Body of pancreas (tissue), 4 donors: ENCODE data around the gene PIK3R4. TPM values are rescaled to one million over a fixed set of nuclear protein-coding genes. Genes with fewer than 3 reads are reported as not detected.

Experiments
- ATAC-seq: fragments of 150-250 bp; one replicate; pipeline ENCODE4 v1.9.1; 2016
- DNase-seq, 4 donors: peaks; one replicate each; pipeline ENCODE4 v3.0.0-alpha.2; 2019
- H3K27ac ChIP-seq, 4 donors: fragments of 200-600 bp; sonication (generic); 1 replicate in 3 of 4; 2 replicates in 1 of 4; pipeline versions ENCODE4 v1.5.1 to v1.6.1; 2016 to 2019; ENCODE audit warnings: mild to moderate bottlenecking in 1 of 4, mixed read lengths in 1 of 4, moderate library complexity in 1 of 4
- H3K27me3 ChIP-seq, 2 donors: fragments of 200-600 bp; sonication (generic); one replicate each; pipeline ENCODE4 v1.6.0; 2016; ENCODE audit warnings: mild to moderate bottlenecking in 1 of 2
- H3K36me3 ChIP-seq, 2 donors: fragments of 200-600 bp; sonication (generic); replicated peaks in 1 of 2; 2 replicates each; pipeline ENCODE4 v1.5.1; 2016; ENCODE audit warnings: low read depth in 2 of 2; ENCODE audit not compliant: insufficient read depth in 1 of 2
- H3K4me1 ChIP-seq: fragments of 200-600 bp; sonication (generic); one replicate; pipeline ENCODE4 v1.6.0; 2016
- H3K4me3 ChIP-seq, 2 donors: fragments of 200-600 bp; sonication (generic); 1 replicate in 1 of 2; 2 replicates in 1 of 2; pipeline ENCODE4 v1.5.1; 2016 to 2019
- H3K9me3 ChIP-seq, 3 donors: fragments of 200-600 bp; sonication (generic); 1 replicate in 2 of 3; 2 replicates in 1 of 3; pipeline ENCODE4 v1.5.1; 2016
- CTCF ChIP-seq, 7 experiments: fragments of 450-650 bp in 4 of 7; fragments of 200-600 bp in 3 of 7; sonication (generic) in 3 of 7; IDR thresholded peaks; one replicate each; pipeline ENCODE4 v1.5.1; 2016 to 2019; ENCODE audit warnings: antibody characterized with exemption in 7 of 7
- POLR2A ChIP-seq, 3 donors: fragments of 450-650 bp; IDR thresholded peaks; one replicate each; pipeline ENCODE4 v1.6.1; 2016; ENCODE audit warnings: antibody characterized with exemption in 3 of 3, mild to moderate bottlenecking in 2 of 3
- WGBS, 2 donors: methylation state at CpG; one replicate each; pipeline ENCODE4 v1.1.5; 2017; 5-methylcytosine and 5-hydroxymethylcytosine counted together
- intact Hi-C: fragments of 100-400 bp; cut with DNase I; formaldehyde crosslinking; loops from one replicate; pipeline ENCODE4 v1.15.1; 2023
- total RNA-seq, 2 donors: library from RNA; depleted of rRNA; stranded (reverse); fragments of >200 nt; gene quantifications; one replicate each; pipeline ENCODE4 v1.1.0, GENCODE V29; 2016

PIK3R4 gene
- total RNA-seq, 2 donors from 2014 or later: 20.8 to 28.0 TPM

DNA sequence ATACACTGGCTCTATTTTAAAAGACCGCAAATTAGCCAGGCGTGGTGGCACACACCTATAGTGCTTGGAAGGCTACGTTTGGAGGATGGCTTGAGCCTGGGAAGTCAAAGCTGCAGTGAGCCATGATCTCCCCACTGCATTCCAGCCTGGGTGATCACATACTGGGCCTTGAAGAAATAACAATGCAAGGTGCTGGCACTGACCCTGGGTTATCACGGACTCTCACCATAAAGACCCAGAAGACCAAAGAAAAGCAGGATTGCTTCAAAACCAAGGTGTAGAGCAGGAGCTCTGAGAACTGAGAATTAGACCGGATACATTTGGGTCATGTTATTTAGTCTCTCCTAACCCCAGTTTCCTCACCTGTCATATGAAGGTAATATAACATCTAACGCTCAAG lies 14.8 kb downstream of the PIK3R4 start:
- no peak for ATAC-seq
- intact Hi-C loops: no loop called here
- Histone ChIP-seq H3K27ac (no peak overlapping the region), H3K4me1 (peaks cover 17% of the 10 kb centered on the region), H3K9me3 (no peaks in the 10 kb centered on the region), H3K27me3 (no peaks in the 10 kb centered on the region), H3K36me3 (no peaks in the 10 kb centered on the region), H3K4me3 (no peak overlapping the region)
- no peak for TF ChIP-seq POLR2A (IDR thresholded peaks at IDR 0.05)
- TF ChIP-seq CTCF (IDR thresholded peaks at IDR 0.05): no peak
- WGBS, 2 donors: 95 to 99% methylated on average over 6 of the region's 6 CpGs
- DNase-seq: no peak

DNA sequence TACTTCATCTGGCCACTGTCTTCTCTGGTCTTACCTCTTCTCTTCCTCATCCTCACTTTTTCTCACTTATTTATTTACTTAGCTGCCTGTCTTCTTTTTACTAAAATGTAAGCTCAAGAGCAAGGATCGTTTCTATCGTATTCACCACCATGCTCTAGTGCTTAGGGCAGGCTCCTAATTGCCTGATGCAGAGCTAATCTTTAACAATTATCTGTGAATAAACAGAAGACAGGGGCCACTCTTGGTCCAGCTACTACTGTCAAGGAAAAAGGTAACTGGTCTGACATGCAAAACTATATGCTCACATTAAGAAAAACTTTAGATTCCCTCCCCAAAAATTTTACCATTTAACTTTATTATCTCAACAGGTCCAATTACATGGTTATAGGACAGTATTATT lies 17.5 kb downstream of the PIK3R4 start:
- H3K4me1 ChIP-seq: peaks cover 17% of the 10 kb centered on the region
- no peaks in the 10 kb centered on the region for H3K27me3 ChIP-seq
- DNase-seq: no peak
- peak overlapping the region in 1 of 4 donors; percentile 85 for H3K27ac ChIP-seq
- H3K36me3 ChIP-seq: no peaks in the 10 kb centered on the region
- no peak overlapping the region for H3K4me3 ChIP-seq
- intact Hi-C loops: no loop called here
- H3K9me3 ChIP-seq: no peaks in the 10 kb centered on the region
- TF ChIP-seq POLR2A (IDR thresholded peaks at IDR 0.05): no peak
- TF ChIP-seq CTCF (IDR thresholded peaks at IDR 0.05): no peak
- ATAC-seq: no peak
- WGBS, 2 donors: 22 to 28% methylated on average over 2 of the region's 2 CpGs

DNA sequence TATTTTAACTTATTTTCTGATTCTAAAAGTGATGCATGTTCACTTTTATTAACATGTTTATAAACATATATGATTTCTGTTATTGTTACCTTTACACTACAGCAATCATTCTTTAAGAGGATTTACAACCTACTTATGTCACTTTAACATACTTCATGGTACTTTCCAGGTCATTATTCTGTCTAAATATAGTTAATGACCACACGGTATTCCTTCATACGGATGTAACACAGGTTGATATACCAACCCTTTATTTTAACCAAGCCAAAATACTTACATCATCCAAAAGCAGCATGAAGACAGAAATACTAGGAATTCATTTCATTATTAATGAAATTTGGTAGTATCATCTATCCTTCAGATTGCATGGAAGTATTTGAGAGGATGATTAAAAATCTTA lies 18.6 kb downstream of the PIK3R4 start:
- 34 to 40% methylated on average over 2 of the region's 2 CpGs for WGBS, 2 donors
- no peaks in the 10 kb centered on the region for H3K27me3 ChIP-seq
- H3K27ac ChIP-seq: peak overlapping the region in 2 of 4 donors; percentile 75 to 85
- no peak for TF ChIP-seq POLR2A (IDR thresholded peaks at IDR 0.05)
- no peak for TF ChIP-seq CTCF (IDR thresholded peaks at IDR 0.05)
- peaks cover 6% of the 10 kb centered on the region for H3K4me1 ChIP-seq
- no peaks in the 10 kb centered on the region for H3K9me3 ChIP-seq
- intact Hi-C loops: no loop called here
- no peak for ATAC-seq
- H3K4me3 ChIP-seq: no peak overlapping the region
- DNase-seq: no peak
- no peaks in the 10 kb centered on the region for H3K36me3 ChIP-seq

- no peak overlapping the region for H3K27ac ChIP-seq
- TF ChIP-seq POLR2A (IDR thresholded peaks at IDR 0.05) (no peak), CTCF (IDR thresholded peaks at IDR 0.05) (no peak)
- peaks cover 4% of the 10 kb centered on the region for H3K4me1 ChIP-seq
- no peak for DNase-seq
- H3K36me3 ChIP-seq: peaks cover 0 to under 1% of the 10 kb centered on the region in 2 donors
- intact Hi-C loops: no loop called here
- H3K4me3 ChIP-seq: no peak overlapping the region
- H3K9me3 ChIP-seq: no peaks in the 10 kb centered on the region
- H3K27me3 ChIP-seq: no peaks in the 10 kb centered on the region
- 89 to 94% methylated on average over 2 of the region's 2 CpGs for WGBS, 2 donors
- no peak for ATAC-seq
These were observed 20.9 kb downstream of the PIK3R4 start for GRCh38 chr3:130725746-130726145.

DNA sequence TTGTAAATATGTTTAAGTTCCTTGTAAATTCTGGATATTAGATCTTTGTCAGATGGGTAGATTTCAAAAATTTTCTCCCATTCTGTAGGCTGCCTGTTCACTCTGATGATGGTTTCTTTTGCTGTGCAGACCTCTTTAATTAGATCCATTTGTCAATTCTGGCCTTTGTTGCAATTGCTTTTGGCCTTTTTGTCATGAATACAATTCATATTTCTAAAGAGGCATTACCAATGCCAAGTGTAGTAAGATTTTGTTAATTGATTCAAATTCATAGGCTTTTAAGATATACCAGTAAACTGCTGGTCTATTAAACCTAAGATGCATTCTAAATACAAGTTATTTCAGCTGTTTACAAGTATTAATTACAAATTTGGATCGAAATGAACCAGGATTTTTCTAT lies 31.0 kb downstream of the PIK3R4 start:
- intact Hi-C loops: no loop called here
- WGBS, 2 donors: 96% methylated on average over 1 of the region's 1 CpG
- Histone ChIP-seq H3K4me3 (no peak overlapping the region), H3K36me3 (peaks cover 0 to 5% of the 10 kb centered on the region in 2 donors), H3K4me1 (no peaks in the 10 kb centered on the region), H3K27ac (no peak overlapping the region), H3K9me3 (no peaks in the 10 kb centered on the region), H3K27me3 (no peaks in the 10 kb centered on the region)
- TF ChIP-seq POLR2A (IDR thresholded peaks at IDR 0.05) (no peak), CTCF (IDR thresholded peaks at IDR 0.05) (no peak)
- no peak for ATAC-seq
- no peak for DNase-seq
